Neural progenitor cell (in vitro differentiated cells): ENCODE measurements around the gene BRCA1. TPM values are rescaled to one million over a fixed set of nuclear protein-coding genes. Genes with fewer than 3 reads are reported as not detected.
"Not testable (repeated sequence)": the region's sequence is repeated elsewhere in the genome, so short reads cannot be mapped to it uniquely, and the experiment has no call there.

Experiments
- DNase-seq: peaks from one replicate; pipeline ENCODE4 v3.0.0-alpha.2; 2016; ENCODE audit warnings: low spot score
- H2AFZ ChIP-seq: fragments of 200-600 bp; sonication (generic); replicated peaks from 2 replicates; pipeline ENCODE4 v1.6.1; 2016; ENCODE audit warnings: antibody characterized with exemption
- H3F3A ChIP-seq: fragments of 200-600 bp; sonication (generic); 2 replicates; pipeline ENCODE4 v1.6.1; 2016; ENCODE audit warnings: antibody characterized with exemption, low read depth
- H3K27ac ChIP-seq: fragments of 200-600 bp; sonication (generic); 2 replicates; pipeline ENCODE4 v1.5.1; 2016; ENCODE audit warnings: mild to moderate bottlenecking
- H3K27me3 ChIP-seq: fragments of 200-600 bp; sonication (generic); 2 replicates; pipeline ENCODE4 v1.6.1; 2016; ENCODE audit warnings: mild to moderate bottlenecking, moderate library complexity
- H3K36me3 ChIP-seq: fragments of 200-600 bp; sonication (generic); 2 replicates; pipeline ENCODE4 v1.5.1; 2016
- H3K4me1 ChIP-seq: fragments of 200-600 bp; sonication (generic); 2 replicates; pipeline ENCODE4 v1.6.1; 2016; ENCODE audit warnings: mixed run types
- H3K4me2 ChIP-seq: fragments of 200-600 bp; sonication (generic); 2 replicates; pipeline ENCODE4 v1.6.1; 2016
- H3K4me3 ChIP-seq: fragments of 200-600 bp; sonication (generic); 2 replicates; pipeline ENCODE4 v1.5.1; 2016
- H3K79me2 ChIP-seq: fragments of 200-600 bp; sonication (generic); 2 replicates; pipeline ENCODE4 v1.6.1; 2016; ENCODE audit warnings: low read depth
- H3K9ac ChIP-seq: fragments of 200-600 bp; sonication (generic); 2 replicates; pipeline ENCODE4 v1.6.1; 2016
- H3K9me3 ChIP-seq: fragments of 200-600 bp; sonication (generic); 2 replicates; pipeline ENCODE4 v1.5.1; 2016; ENCODE audit warnings: low read depth
- H4K20me1 ChIP-seq: fragments of 200-600 bp; sonication (generic); 2 replicates; pipeline ENCODE4 v1.6.1; 2016; ENCODE audit warnings: low read depth
- H3K27ac Mint-ChIP-seq: 3 replicates; pipeline ENCODE4 v1.8.0; 2021; ENCODE audit warnings: mixed read lengths
- H3K27me3 Mint-ChIP-seq: 2 replicates; pipeline ENCODE4 v1.8.0; 2022; ENCODE audit warnings: low read depth, mild to moderate bottlenecking, inconsistent platforms, moderate library complexity, mixed read lengths; ENCODE audit not compliant: insufficient read depth
- H3K36me3 Mint-ChIP-seq: 3 replicates; pipeline ENCODE4 v1.8.0; 2021; ENCODE audit warnings: mixed read lengths
- H3K4me1 Mint-ChIP-seq: 3 replicates; pipeline ENCODE4 v1.8.0; 2021; ENCODE audit warnings: mixed read lengths
- H3K4me3 Mint-ChIP-seq: 3 replicates; pipeline ENCODE4 v1.8.0; 2021; ENCODE audit warnings: mild to moderate bottlenecking, moderate library complexity, mixed read lengths
- H3K9me3 Mint-ChIP-seq: 3 replicates; pipeline ENCODE4 v1.8.0; 2020; ENCODE audit warnings: mixed read lengths
- EZH2 ChIP-seq: fragments of 200-600 bp; sonication (generic); IDR thresholded peaks from 2 replicates; pipeline ENCODE4 v1.6.1; 2017; ENCODE audit warnings: antibody characterized with exemption, mild to moderate bottlenecking, moderate library complexity
- EZH2phosphoT487 ChIP-seq: fragments of 200-600 bp; sonication (generic); IDR thresholded peaks from 2 replicates; pipeline ENCODE4 v1.6.1; 2017; ENCODE audit warnings: antibody characterized with exemption
- total RNA-seq: library from RNA; depleted of rRNA; stranded (reverse); fragments of >200 nt; gene quantifications from 2 replicates; pipeline ENCODE4 v1.2.3, GENCODE V29; 2015; ENCODE audit warnings: low replicate concordance
- TF ChIP-seq, protein P1 (sequence below): fragments of 200-600 bp; sonication (generic); IDR thresholded peaks from 2 replicates; pipeline ENCODE4 v1.5.1; 2017; ENCODE audit warnings: antibody characterized with exemption, mild to moderate bottlenecking

BRCA1 gene
- total RNA-seq, 1 donor from 2014 or later = 77.3 TPM

DNA sequence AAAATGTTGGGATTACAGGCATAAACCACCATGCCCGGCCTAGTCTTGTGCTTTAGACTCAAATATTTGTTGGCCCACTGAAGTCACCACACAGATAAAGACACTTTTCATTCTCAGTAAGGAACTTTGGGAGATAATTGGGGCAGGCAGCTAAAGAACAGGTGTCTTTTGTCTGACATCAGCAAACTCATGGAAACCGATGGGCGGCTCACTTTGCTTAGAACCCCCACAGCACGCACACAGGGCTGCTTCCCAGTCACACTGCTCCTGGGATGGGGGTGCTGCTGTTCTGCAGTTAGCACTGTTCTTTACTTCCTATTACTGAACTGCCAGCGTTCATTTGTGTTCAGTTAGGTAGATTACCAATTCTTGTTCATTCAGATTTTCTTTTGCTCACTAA, 18.0 kb upstream of the BRCA1 start:
- no peak for DNase-seq
- no peak overlapping the region for H3K4me3 Mint-ChIP-seq
- no peak overlapping the region for H3K9ac ChIP-seq
- no peaks in the 10 kb centered on the region for H3F3A ChIP-seq
- no peak overlapping the region for H3K4me2 ChIP-seq
- no peaks in the 10 kb centered on the region for H3K27me3 ChIP-seq
- peaks cover 4% of the 10 kb centered on the region for H3K36me3 Mint-ChIP-seq
- no peaks in the 10 kb centered on the region for H3K4me1 ChIP-seq
- no peaks in the 10 kb centered on the region for H3K36me3 ChIP-seq
- H2AFZ ChIP-seq = no peak overlapping the region
- H3K27ac Mint-ChIP-seq = no peak overlapping the region
- H3K4me3 ChIP-seq = no peak overlapping the region
- H3K9me3 ChIP-seq = no peaks in the 10 kb centered on the region
- peaks cover 3% of the 10 kb centered on the region for H3K4me1 Mint-ChIP-seq
- no peaks in the 10 kb centered on the region for H3K79me2 ChIP-seq
- no peaks in the 10 kb centered on the region for H3K27me3 Mint-ChIP-seq
- H3K27ac ChIP-seq = no peak overlapping the region
- no peak for TF ChIP-seq EZH2
- TF ChIP-seq EZH2phosphoT487 = no peak
- TF ChIP-seq, protein P1, sequence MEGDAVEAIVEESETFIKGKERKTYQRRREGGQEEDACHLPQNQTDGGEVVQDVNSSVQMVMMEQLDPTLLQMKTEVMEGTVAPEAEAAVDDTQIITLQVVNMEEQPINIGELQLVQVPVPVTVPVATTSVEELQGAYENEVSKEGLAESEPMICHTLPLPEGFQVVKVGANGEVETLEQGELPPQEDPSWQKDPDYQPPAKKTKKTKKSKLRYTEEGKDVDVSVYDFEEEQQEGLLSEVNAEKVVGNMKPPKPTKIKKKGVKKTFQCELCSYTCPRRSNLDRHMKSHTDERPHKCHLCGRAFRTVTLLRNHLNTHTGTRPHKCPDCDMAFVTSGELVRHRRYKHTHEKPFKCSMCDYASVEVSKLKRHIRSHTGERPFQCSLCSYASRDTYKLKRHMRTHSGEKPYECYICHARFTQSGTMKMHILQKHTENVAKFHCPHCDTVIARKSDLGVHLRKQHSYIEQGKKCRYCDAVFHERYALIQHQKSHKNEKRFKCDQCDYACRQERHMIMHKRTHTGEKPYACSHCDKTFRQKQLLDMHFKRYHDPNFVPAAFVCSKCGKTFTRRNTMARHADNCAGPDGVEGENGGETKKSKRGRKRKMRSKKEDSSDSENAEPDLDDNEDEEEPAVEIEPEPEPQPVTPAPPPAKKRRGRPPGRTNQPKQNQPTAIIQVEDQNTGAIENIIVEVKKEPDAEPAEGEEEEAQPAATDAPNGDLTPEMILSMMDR = no peak
- no peaks in the 10 kb centered on the region for H4K20me1 ChIP-seq
- H3K9me3 Mint-ChIP-seq = no peaks in the 10 kb centered on the region

DNA sequence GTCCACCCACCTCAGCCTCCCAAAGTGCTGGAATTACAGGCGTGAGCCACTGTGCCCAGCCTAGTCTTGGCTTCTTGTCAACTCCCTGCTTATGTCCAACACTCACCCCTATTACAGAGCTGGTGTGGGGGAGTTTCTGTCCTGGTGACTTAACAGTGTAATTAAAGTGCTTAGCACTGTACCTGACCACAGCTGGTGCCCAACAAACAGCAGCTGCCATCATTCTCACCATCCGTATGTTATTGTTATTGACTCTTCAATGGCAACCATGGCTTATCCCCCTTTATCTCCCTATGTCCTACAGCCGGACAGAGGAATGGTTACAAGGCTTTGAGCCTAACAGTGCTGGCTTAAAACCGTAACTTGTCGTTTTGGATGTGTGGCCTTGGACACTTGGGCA, 17.0 kb upstream of the BRCA1 start:
- TF ChIP-seq, protein P1 = no peak
- TF ChIP-seq EZH2 = no peak
- TF ChIP-seq EZH2phosphoT487 = no peak
- no peaks in the 10 kb centered on the region for H3K9me3 Mint-ChIP-seq
- Histone ChIP-seq H3K4me3 (no peak overlapping the region), H4K20me1 (no peaks in the 10 kb centered on the region), H3K27ac (no peak overlapping the region), H3K27me3 (no peaks in the 10 kb centered on the region), H3K4me2 (no peak overlapping the region), H3F3A (no peaks in the 10 kb centered on the region), H3K9ac (no peak overlapping the region), H3K79me2 (no peaks in the 10 kb centered on the region), H3K36me3 (no peaks in the 10 kb centered on the region), H2AFZ (no peak overlapping the region), H3K9me3 (no peaks in the 10 kb centered on the region), H3K4me1 (no peaks in the 10 kb centered on the region)
- H3K27ac Mint-ChIP-seq = no peak overlapping the region
- no peak for DNase-seq
- H3K36me3 Mint-ChIP-seq = peaks cover 4% of the 10 kb centered on the region
- no peak overlapping the region for H3K4me3 Mint-ChIP-seq
- H3K27me3 Mint-ChIP-seq = no peaks in the 10 kb centered on the region
- H3K4me1 Mint-ChIP-seq = peaks cover 3% of the 10 kb centered on the region

DNA sequence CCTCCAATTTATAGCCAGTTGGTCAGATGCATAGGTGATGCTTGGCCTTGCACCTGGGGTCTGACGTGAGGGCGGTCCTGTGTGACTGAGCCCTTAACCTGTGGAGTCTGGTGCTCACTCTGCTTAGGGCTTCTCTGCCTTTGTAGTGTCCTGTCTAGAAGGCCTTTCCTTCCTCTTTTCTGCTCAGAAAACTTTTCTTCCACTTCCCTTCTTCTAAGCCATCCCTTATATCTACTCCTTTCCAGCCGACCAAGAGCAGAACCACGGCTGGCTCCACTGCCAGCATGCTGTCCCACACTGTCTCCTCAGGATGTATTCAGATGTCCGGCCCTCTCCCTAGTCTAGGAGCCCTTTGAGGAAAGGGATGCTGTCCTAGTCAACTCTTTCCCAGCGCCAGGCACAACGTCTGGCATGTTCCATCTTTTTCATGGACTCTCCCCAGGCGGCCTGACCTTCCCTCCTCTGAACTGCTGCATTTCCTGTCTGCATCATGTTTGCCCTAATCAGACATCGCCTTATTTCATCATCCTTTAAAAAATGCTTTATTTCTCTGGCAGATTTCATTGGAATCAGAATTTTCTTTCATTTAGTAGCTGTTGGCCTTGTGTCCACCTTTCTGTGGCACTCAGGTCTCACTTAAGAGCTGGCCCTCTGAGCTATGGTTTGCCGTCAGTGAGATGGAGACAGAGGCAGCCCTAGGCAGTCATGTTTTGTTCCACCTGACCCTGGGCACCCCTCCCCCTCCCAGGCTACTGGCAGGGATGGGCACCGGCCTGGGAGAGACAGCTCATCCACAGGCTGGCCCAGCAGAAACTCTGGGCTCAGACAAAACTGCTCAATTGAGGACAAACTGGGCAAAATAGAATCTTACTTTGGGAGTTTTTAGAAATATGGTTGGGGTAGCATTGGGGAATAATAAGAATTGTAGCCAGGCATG, 15.5 kb upstream of the BRCA1 start:
- no peak overlapping the region for H3K9ac ChIP-seq
- H2AFZ ChIP-seq = no peak overlapping the region
- TF ChIP-seq EZH2 (no peak), EZH2phosphoT487 (no peak)
- TF ChIP-seq, protein P1 = no peak
- H3K4me2 ChIP-seq = no peak overlapping the region
- H3K27ac Mint-ChIP-seq = no peak overlapping the region
- H3K9me3 ChIP-seq = no peaks in the 10 kb centered on the region
- no peaks in the 10 kb centered on the region for H4K20me1 ChIP-seq
- H3K9me3 Mint-ChIP-seq = no peaks in the 10 kb centered on the region
- H3K36me3 Mint-ChIP-seq = peaks cover 4% of the 10 kb centered on the region
- no peaks in the 10 kb centered on the region for H3K27me3 ChIP-seq
- H3K4me1 ChIP-seq = no peaks in the 10 kb centered on the region
- no peak overlapping the region for H3K4me3 Mint-ChIP-seq
- no peak overlapping the region for H3K4me3 ChIP-seq
- H3K4me1 Mint-ChIP-seq = peaks cover 3% of the 10 kb centered on the region
- H3F3A ChIP-seq = no peaks in the 10 kb centered on the region
- no peaks in the 10 kb centered on the region for H3K27me3 Mint-ChIP-seq
- H3K36me3 ChIP-seq = no peaks in the 10 kb centered on the region
- no peak overlapping the region for H3K27ac ChIP-seq
- no peak for DNase-seq
- no peaks in the 10 kb centered on the region for H3K79me2 ChIP-seq

DNA sequence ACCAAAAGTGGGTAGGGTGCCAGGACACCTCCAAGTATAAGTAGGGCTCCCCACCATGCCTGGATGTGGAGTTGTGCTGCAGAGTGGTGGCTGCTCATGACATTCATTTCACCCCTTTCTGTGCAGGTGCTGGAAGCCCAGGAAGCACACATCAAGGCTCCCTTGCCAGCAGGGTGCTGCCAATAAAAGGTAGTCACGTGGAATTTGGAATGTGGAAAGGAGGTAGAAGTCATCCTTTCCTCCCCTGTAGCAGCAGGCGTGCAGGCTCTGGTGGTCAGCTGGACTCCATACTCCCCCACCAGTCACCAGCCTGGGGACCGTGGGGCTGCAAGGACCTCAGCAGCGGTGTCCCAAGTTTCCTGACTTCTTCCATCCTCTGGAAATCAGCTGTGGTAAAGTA, 13.4 kb upstream of the BRCA1 start:
- H3K4me3 ChIP-seq, H3K4me3 Mint-ChIP-seq, H3K4me1 ChIP-seq, H4K20me1 ChIP-seq, H3K9ac ChIP-seq, H3K27me3 Mint-ChIP-seq, H3K27ac ChIP-seq, H3K36me3 Mint-ChIP-seq, H3K36me3 ChIP-seq, H3K27ac Mint-ChIP-seq, H3K4me2 ChIP-seq, DNase-seq, H3K27me3 ChIP-seq, H3K4me1 Mint-ChIP-seq, H3F3A ChIP-seq, H2AFZ ChIP-seq, H3K79me2 ChIP-seq, H3K9me3 Mint-ChIP-seq, H3K9me3 ChIP-seq: not testable (repeated sequence)

DNA sequence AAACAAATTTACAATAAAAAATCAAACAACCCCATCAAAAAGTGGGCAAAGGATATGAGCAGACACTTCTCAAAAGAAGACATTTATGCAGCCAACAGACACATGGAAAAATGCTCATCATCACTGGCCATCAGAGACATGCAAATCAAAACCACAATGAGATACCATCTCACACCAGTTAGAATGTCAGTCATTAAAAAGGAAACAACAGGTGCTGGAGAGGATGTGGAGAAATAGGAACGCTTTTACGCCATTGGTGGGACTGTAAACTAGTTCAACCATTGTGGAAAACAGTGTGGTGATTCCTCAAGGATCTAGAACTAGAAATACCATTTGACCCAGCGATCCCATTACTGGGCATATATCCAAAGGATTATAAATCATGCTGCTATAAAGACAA, 11.4 kb upstream of the BRCA1 start:
- not testable (repeated sequence) for DNase-seq, H3K27ac Mint-ChIP-seq, H3K36me3 Mint-ChIP-seq

More for the DNA sequence above, 11.4 kb upstream of the BRCA1 start:
- H2AFZ ChIP-seq, H3K9me3 ChIP-seq, H4K20me1 ChIP-seq, H3K4me3 Mint-ChIP-seq, H3K9ac ChIP-seq, H3F3A ChIP-seq, H3K27me3 Mint-ChIP-seq, H3K27me3 ChIP-seq, H3K4me1 Mint-ChIP-seq, H3K4me2 ChIP-seq, H3K79me2 ChIP-seq, H3K27ac ChIP-seq, H3K36me3 ChIP-seq, H3K9me3 Mint-ChIP-seq, H3K4me1 ChIP-seq, H3K4me3 ChIP-seq: not testable (repeated sequence)
